ENCODE measurements around the gene GSTM1. TPM values are rescaled to one million over a fixed set of nuclear protein-coding genes. Genes with fewer than 3 reads are reported as not detected.

GSTM1 gene
- total and polyA plus RNA-seq, 2 of the 8 experiments (the other 6 are each of a cell fraction or from before 2014, with no cell fraction given): 16.7 to 42.5 TPM

GRCh38 chr1:109691759-109692158, 4.1 kb downstream of the GSTM1 start:
- 95% methylated on average over 5 of the region's 6 CpGs; no CpG with 5 or more reads in 1 of the 2 experiments for WGBS, 2 experiments (ENCODE audit: extremely low coverage in 1 of 2, insufficient coverage in 1 of 2, insufficient read length in 1 of 2, insufficient replicate concordance in 2 of 2, low coverage in 1 of 2, low lambda C conversion rate in 2 of 2, missing lambda C conversion rate in 1 of 2)
- H3K14ac ChIP-seq (ENCODE audit: insufficient read length): no peak overlapping the region
- H4K5ac ChIP-seq (ENCODE audit: insufficient read length, low read depth, low read length): no peak overlapping the region
- no peak overlapping the region for H2BK120ac ChIP-seq (replicated peaks; ENCODE audit: low read depth, low read length)
- FAIRE-seq: no peak
- H3K9me3 ChIP-seq (ENCODE audit: insufficient read depth in 2 of 2, low read depth in 1 of 2, low read length in 1 of 2): no peaks in the 10 kb centered on the region
- H3K23ac ChIP-seq (ENCODE audit: insufficient read length): no peak overlapping the region
- peak overlapping the region in 1 of 4 experiments; percentile 10; a peak in 1 of 7 replicates for H3K9ac ChIP-seq (replicated peaks in 1 of 4; ENCODE audit: extremely low read depth in 1 of 4, low read depth in 3 of 4, low read length in 3 of 4)
- H4K8ac ChIP-seq (ENCODE audit: extremely low read depth, insufficient read depth, low read length): no peak overlapping the region
- DNase-seq (ENCODE audit: low read depth in 1 of 2, low spot score in 2 of 2): no peak
- H2BK5ac ChIP-seq (ENCODE audit: low read depth, low read length): no peak overlapping the region
- peaks cover 0 to 5% (median 3%) of the 10 kb centered on the region in 4 experiments; a peak in 3 of 7 replicates for H3K4me1 ChIP-seq (replicated peaks in 1 of 4; ENCODE audit: control insufficient read depth in 3 of 4, insufficient read depth in 4 of 4, low read length in 3 of 4)
- H2BK15ac ChIP-seq (ENCODE audit: low read length): no peak overlapping the region
- H3K4me2 ChIP-seq (ENCODE audit: insufficient read depth in 1 of 2, low read depth in 2 of 2, low read length in 2 of 2): no peak overlapping the region
- H3K4ac ChIP-seq (replicated peaks; ENCODE audit: insufficient read length, low read depth, low read length): no peak overlapping the region
- no peak overlapping the region for H2AK5ac ChIP-seq (ENCODE audit: low read depth, low read length)
- no peak overlapping the region for H3K56ac ChIP-seq (replicated peaks; ENCODE audit: insufficient read length, low read depth, low read length)
- H3K79me1 ChIP-seq (ENCODE audit: low read depth, low read length): no peaks in the 10 kb centered on the region
- H4K91ac ChIP-seq (replicated peaks; ENCODE audit: insufficient read length, low read length): no peak overlapping the region
- H3K79me2 ChIP-seq (ENCODE audit: control insufficient read depth in 1 of 2, insufficient read depth in 2 of 2, low read length in 2 of 2): no peaks in the 10 kb centered on the region
- no peaks in the 10 kb centered on the region for H3K36me3 ChIP-seq (ENCODE audit: control insufficient read depth in 2 of 4, insufficient read depth in 4 of 4, low read length in 3 of 4)
- ChIA-PET CTCF (ENCODE audit: partially characterized antibody) (interaction anchor here (1.0 to 5.4 kb wide), 2 partner anchors 50 to 82 kb away, joined by 3 to 60 read pairs; no protein-coding TSS in a partner anchor), POLR2A (ENCODE audit: partially characterized antibody) (no interaction called here)
- no peak overlapping the region for H3K4me3 ChIP-seq (ENCODE audit: extremely low read depth in 1 of 4, insufficient read depth in 2 of 4, low read depth in 3 of 4, low read length in 4 of 4)
- TF ChIP-seq RBBP5 (IDR thresholded peaks at IDR 0.05; ENCODE audit: borderline replicate concordance, low read depth, low read length) (no peak), KDM4A (IDR thresholded peaks at IDR 0.05; ENCODE audit: low read depth, low read length, severe bottlenecking) (no peak)
- H3K27me3 ChIP-seq (replicated peaks in 1 of 4; ENCODE audit: control insufficient read depth in 3 of 4, extremely low read depth in 1 of 4, insufficient read depth in 3 of 4, low read length in 3 of 4): no peaks in the 10 kb centered on the region
- no peak overlapping the region for H2BK20ac ChIP-seq (ENCODE audit: low read length)
- H2BK12ac ChIP-seq (ENCODE audit: low read depth, low read length): no peak overlapping the region
- H3K18ac ChIP-seq (ENCODE audit: extremely low read depth, low read length): no peak overlapping the region
- no peak overlapping the region for H3K27ac ChIP-seq (ENCODE audit: low read depth, low read length)
- H3K23me2 ChIP-seq (ENCODE audit: low read depth, low read length): peaks cover 4% of the 10 kb centered on the region; the same call in 1 of the 2 replicates
- H2AFZ ChIP-seq (ENCODE audit: low read length): no peak overlapping the region
- H4K20me1 ChIP-seq (replicated peaks in 1 of 2; ENCODE audit: control insufficient read depth in 1 of 2, insufficient read depth in 2 of 2, low read length in 2 of 2): no peaks in the 10 kb centered on the region
